ENCODE measurements around the gene NR0B1. TPM values are rescaled to one million over a fixed set of nuclear protein-coding genes. Genes with fewer than 3 reads are reported as not detected.

NR0B1 gene
- total RNA-seq, 2 donors from 2014 or later = not detected

DNA sequence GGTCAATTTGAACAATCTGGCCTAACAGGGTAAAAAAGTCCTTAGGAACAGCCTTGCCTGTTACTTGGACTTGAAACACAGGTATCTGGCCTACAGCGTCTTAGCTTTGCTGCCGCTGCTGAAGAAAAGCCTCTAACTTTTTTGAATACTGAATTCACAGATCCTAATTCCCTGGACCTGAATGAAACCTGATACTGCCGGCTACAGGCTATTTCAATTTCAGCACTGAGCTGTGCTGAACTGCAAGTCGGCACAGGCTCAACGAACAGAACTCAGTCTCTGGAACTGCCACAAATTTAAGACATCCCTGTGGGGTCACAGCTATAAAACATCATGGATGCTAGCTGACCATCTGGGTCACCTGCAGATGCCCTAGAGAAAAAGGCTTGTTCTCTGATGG lies 7.2 kb downstream of the NR0B1 start:
- ATAC-seq (no peak), DNase-seq (ENCODE audit: low spot score) (no peak)
- Mint-ChIP-seq H3K9me3 (peaks cover 2% of the 10 kb centered on the region), H3K4me3 (no peak overlapping the region), H3K27me3 (peaks cover 0 to 9% of the 10 kb centered on the region in 2 donors), H3K4me1 (ENCODE audit: low read depth in 2 of 2) (no peaks in the 10 kb centered on the region), H3K36me3 (no peaks in the 10 kb centered on the region), H3K27ac (no peak overlapping the region)

DNA sequence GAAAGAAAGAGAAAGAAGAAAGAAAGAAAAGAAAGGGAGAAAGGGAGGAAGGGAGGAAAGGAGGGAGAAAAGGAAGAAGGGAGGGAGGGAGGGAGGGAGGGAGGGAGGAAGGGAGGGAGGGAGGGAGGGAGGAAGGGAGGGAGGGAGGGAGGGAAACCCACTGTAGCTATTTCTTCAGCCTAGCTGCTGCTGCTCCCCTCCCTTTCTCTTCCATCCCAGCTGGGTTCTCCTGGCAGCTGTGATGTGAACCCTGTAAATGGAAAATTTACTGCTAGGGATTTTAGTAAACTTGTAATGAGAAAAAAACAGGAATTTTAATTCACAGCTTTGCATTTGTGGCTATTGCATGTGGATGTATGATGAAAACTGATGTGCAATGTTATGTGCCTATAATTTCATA lies 8.0 kb downstream of the NR0B1 start:
- no peak overlapping the region for H3K27ac Mint-ChIP-seq
- H3K9me3 Mint-ChIP-seq = peaks cover 2% of the 10 kb centered on the region
- H3K4me1 Mint-ChIP-seq (ENCODE audit: low read depth in 2 of 2) = no peaks in the 10 kb centered on the region
- DNase-seq (ENCODE audit: low spot score) = no peak
- no peak for ATAC-seq
- no peaks in the 10 kb centered on the region for H3K36me3 Mint-ChIP-seq
- H3K4me3 Mint-ChIP-seq = no peak overlapping the region
- H3K27me3 Mint-ChIP-seq = peaks cover 0 to 7% of the 10 kb centered on the region in 2 donors

DNA sequence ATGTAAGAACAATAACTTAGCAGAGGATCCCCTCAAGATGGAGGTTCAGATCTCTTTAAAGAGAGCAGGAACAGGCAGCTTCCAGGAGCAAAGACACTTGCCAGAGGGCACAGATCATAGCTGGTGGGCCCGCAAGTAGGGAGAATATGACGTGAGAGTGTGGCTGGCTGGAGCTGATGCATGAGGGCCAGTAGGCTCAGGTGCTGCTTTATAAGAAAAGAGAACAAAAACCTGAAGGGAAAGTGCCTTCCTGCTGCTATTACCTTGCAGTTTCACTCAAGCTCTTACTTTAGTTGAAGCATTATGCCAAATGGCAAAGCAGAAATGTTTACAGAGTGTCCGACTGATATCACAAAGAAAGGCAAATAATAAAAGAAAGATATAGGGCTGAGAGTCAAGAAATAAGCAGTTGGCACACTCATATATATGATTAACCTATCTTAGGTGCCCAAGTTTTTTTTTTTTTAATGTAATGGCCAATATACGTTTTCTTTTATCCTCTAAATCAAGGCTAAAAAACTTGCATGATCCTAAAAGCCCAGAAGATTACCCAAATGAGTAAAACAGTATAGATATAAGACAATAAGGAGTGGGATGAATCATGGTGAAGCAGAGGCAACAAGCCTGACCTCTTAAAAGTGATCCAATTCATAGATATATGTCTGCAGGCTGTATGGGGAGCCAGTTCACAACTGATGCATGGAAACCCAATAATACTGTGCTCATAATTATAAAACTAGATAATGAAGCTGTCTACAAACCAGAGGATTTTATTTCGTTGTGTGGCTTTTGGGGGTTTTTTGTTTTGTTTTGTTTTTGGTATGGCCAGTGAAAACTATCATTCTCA lies 12.6 kb downstream of the NR0B1 start:
- Mint-ChIP-seq H3K9me3 (peaks cover 2% of the 10 kb centered on the region), H3K27me3 (peaks cover 0 to 9% of the 10 kb centered on the region in 2 donors), H3K36me3 (no peaks in the 10 kb centered on the region), H3K4me3 (no peak overlapping the region), H3K27ac (no peak overlapping the region), H3K4me1 (ENCODE audit: low read depth in 2 of 2) (no peaks in the 10 kb centered on the region)
- ATAC-seq (no peak), DNase-seq (ENCODE audit: low spot score) (no peak)

DNA sequence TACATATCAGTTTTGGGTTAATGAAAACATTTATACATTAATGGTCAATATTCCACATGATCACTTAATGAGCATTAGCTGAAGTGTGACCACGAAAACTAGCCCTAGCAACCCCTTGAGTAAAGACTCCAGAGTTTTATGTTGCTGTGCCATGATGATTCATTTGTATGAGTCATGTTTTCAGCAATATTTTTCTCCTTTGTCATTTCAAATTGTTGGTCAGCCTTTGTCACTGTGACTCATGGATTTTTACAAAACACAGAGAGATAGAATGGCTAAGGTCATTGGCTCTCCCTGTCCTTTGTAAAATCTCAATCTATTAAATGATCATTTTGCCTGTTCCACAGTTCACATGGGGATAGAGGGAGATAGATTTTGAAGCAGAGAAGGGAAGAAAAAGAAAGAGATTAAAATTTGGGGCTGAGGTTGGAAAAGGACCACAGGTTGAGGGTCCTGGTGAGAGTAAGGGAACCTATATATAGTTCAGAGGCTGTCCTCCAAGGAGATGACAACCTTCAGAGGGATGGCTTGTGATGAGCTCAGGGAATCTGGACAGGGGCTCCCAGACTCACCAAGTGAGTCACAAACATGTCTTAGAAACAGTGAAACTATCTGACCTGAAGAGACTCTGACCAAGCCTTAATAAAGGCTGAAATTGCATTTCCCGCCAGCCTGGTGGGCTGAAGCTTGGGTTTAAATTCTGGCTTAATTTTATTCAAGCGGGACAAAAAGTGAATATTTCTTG lies 25.6 kb downstream of the NR0B1 start:
- ATAC-seq (no peak), DNase-seq (ENCODE audit: low spot score) (no peak)
- no peaks in the 10 kb centered on the region for H3K36me3 Mint-ChIP-seq
- no peaks in the 10 kb centered on the region for H3K27me3 Mint-ChIP-seq
- no peaks in the 10 kb centered on the region for H3K9me3 Mint-ChIP-seq
- no peak overlapping the region for H3K27ac Mint-ChIP-seq
- H3K4me3 Mint-ChIP-seq = no peak overlapping the region
- no peaks in the 10 kb centered on the region for H3K4me1 Mint-ChIP-seq (ENCODE audit: low read depth in 2 of 2)

DNA sequence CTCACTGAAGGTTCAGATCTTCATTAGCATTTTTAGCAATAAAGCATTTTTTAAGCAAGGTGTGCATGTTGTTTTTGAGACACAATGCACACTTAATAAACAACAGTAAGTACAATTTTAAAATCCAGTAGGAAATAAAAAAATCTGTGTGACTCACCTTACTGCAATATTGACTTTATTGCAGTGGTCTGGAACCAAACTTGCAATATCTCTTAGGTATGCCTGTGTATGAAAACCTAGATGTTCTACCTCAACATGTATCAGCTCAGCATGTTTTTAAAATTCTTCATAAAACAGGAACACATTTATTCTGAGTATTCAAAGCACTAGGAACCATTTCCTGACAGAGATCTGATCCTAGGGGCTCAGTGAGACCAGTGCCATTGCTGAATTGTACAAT lies 26.7 kb downstream of the NR0B1 start:
- H3K9me3 Mint-ChIP-seq = no peaks in the 10 kb centered on the region
- H3K4me1 Mint-ChIP-seq (ENCODE audit: low read depth in 2 of 2) = no peaks in the 10 kb centered on the region

DNA sequence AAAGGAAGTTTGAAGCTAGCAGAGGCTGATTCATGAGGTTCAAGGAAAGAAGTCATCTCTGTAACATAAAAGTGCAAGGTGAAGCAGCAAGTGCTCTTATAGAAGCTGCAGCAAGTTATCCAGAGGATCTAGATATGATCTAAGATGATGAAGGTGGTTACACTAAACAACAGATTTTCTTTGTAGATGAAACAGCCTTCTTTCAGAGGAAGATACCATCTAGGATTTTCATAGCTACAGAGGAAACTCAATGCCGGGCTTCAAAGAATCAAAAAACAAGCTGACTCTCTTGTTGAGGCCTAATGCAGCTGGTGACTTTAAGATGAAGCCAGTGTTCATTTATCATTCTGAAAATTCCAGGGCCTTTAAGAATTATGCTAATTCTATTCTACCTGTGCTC lies 28.8 kb downstream of the NR0B1 start:
- DNase-seq (ENCODE audit: low spot score) = no peak
- Mint-ChIP-seq H3K4me1 (ENCODE audit: low read depth in 2 of 2) (no peaks in the 10 kb centered on the region), H3K4me3 (no peak overlapping the region), H3K36me3 (no peaks in the 10 kb centered on the region), H3K27ac (no peak overlapping the region), H3K27me3 (no peaks in the 10 kb centered on the region), H3K9me3 (no peaks in the 10 kb centered on the region)
- no peak for ATAC-seq

More for the DNA sequence above, 26.7 kb downstream of the NR0B1 start:
- Mint-ChIP-seq H3K27me3 (no peaks in the 10 kb centered on the region), H3K36me3 (no peaks in the 10 kb centered on the region), H3K27ac (no peak overlapping the region), H3K4me3 (no peak overlapping the region)
- DNase-seq (ENCODE audit: low spot score) (no peak), ATAC-seq (no peak)

DNA sequence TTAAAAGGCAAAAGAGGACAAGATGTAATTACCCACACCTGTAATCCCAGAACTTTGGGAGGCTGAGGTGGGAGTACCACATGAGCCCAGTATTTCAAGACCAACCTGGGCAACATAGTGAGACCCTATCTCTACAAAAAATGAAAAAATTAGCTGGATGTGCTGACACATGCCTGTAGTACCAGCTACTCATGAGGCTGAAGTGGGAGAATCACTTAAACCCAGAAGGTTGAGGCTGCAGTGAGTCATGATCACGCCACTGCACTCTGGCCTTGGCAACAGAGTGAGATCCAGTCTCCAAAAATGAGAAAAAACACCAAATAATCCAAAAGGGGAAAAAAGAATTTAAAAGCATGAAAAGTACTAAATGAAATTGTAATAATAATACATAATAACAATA lies 30.8 kb downstream of the NR0B1 start:
- Mint-ChIP-seq H3K27me3 (peaks cover 0 to 2% of the 10 kb centered on the region in 2 donors), H3K36me3 (no peaks in the 10 kb centered on the region), H3K27ac (no peak overlapping the region), H3K4me1 (ENCODE audit: low read depth in 2 of 2) (no peaks in the 10 kb centered on the region), H3K9me3 (no peaks in the 10 kb centered on the region), H3K4me3 (no peak overlapping the region)
- DNase-seq (ENCODE audit: low spot score) (no peak), ATAC-seq (no peak)

DNA sequence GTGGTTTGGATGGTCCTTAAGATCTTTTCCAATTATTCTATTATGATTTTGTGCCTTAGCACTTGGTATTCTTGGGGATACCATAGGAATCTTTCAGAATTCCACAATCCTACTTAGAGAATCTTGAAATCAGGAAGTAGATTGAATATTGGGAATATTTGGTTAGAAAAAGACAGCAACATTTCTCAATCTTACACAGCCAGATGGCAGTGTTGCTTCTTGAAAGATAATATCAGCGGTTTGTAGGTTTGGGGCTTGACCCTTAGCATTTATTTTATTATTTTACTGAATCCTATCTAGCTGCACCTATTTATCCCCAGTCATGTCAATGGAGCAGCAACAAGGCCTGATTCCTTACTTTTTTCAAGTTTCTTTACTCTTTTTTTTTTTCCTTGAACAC lies 33.7 kb downstream of the NR0B1 start:
- no peaks in the 10 kb centered on the region for H3K36me3 Mint-ChIP-seq
- no peaks in the 10 kb centered on the region for H3K4me1 Mint-ChIP-seq (ENCODE audit: low read depth in 2 of 2)
- no peaks in the 10 kb centered on the region for H3K9me3 Mint-ChIP-seq
- peaks cover 0 to 2% of the 10 kb centered on the region in 2 donors for H3K27me3 Mint-ChIP-seq
- no peak overlapping the region for H3K27ac Mint-ChIP-seq
- ATAC-seq (no peak), DNase-seq (ENCODE audit: low spot score) (no peak)
- no peak overlapping the region for H3K4me3 Mint-ChIP-seq

DNA sequence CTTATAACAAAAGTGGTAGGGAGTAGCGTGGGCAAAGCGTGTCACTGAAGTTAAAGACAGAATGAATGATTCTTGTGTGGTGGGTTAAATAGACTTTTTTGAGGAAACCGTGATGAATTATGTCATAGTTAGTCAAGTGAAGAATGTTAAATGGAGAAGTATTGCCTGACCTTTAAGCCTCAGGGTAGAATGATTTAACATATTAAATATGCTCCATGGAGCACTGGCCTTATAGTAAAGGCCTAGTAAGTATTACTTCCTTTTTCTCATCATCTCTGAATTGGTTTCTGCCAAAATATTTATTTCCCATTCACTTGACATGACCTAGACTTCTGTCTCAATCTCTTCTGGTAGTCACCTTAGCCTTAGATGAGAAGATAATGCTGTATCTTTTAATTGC lies 38.6 kb downstream of the NR0B1 start:
- Mint-ChIP-seq H3K9me3 (peaks cover 5% of the 10 kb centered on the region), H3K36me3 (no peaks in the 10 kb centered on the region), H3K27me3 (peaks cover 0 to 4% of the 10 kb centered on the region in 2 donors), H3K4me3 (no peak overlapping the region), H3K27ac (no peak overlapping the region), H3K4me1 (ENCODE audit: low read depth in 2 of 2) (no peaks in the 10 kb centered on the region)
- ATAC-seq (no peak), DNase-seq (ENCODE audit: low spot score) (no peak)

DNA sequence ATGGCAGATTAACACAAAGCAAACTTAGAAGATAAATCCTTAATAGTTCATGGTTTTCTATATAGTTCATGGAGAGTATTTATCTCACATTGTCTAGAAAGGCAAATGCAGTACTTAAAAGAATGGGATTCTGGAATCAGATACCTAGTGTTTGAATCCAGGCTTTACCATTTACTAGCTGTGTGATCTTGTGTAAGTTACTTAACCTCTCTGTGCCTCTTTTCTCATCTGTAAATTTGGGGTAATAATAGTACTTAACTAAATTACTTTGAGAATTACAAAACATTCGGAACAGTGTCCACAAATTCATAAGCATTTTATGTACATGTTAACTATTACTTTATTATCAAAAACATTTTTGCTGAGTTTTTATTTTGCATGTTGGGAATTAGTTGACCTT lies 46.4 kb downstream of the NR0B1 start:
- no peak for ATAC-seq
- Mint-ChIP-seq H3K27me3 (peaks cover 0 to 3% of the 10 kb centered on the region in 2 donors), H3K36me3 (no peaks in the 10 kb centered on the region), H3K27ac (no peak overlapping the region), H3K9me3 (peaks cover 3% of the 10 kb centered on the region), H3K4me1 (ENCODE audit: low read depth in 2 of 2) (no peaks in the 10 kb centered on the region), H3K4me3 (no peak overlapping the region)
- DNase-seq (ENCODE audit: low spot score) = no peak

DNA sequence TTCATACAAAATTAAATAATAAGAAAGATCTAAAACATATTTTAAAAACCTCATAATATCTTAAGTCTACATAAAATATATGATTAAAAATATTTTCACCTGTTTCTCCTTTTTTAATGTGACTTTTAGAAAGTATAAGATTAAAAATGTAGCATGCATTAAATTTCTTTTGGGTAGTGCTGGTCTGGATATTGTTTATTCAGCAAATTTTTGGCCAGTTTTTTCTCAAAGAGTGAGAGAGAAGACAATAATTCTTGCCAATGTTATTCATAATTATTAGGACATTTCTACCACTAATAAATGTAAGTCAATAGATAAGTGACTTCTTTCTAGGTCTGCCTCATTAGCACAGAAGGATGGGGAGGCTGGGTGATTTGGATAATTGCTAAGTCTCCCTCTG lies 48.2 kb downstream of the NR0B1 start:
- no peak for DNase-seq (ENCODE audit: low spot score)
- no peaks in the 10 kb centered on the region for H3K36me3 Mint-ChIP-seq
- peaks cover 0 to 3% of the 10 kb centered on the region in 2 donors for H3K27me3 Mint-ChIP-seq
- H3K4me1 Mint-ChIP-seq (ENCODE audit: low read depth in 2 of 2) = no peaks in the 10 kb centered on the region
- no peak overlapping the region for H3K4me3 Mint-ChIP-seq
- H3K9me3 Mint-ChIP-seq = peaks cover 6% of the 10 kb centered on the region
- no peak for ATAC-seq
- H3K27ac Mint-ChIP-seq = no peak overlapping the region

DNA sequence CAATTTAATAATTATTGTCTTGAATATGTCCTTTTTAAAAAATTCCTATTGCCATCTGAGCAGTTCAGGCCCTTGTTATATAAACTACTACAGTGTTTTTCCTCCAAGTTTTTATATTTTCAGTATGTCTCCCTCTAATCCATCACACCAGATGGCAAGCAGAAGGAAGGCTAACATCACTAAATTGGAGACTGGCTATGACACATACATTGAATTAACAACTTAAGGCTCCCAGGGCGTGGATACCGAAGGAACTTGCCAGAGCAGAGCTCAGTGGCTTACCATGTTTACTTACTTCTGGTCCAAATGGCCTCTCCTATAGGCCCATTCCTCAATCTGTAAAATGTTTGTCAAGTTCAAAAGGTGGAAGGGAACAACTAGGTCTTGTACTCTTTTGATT lies 49.3 kb downstream of the NR0B1 start:
- no peaks in the 10 kb centered on the region for H3K4me1 Mint-ChIP-seq (ENCODE audit: low read depth in 2 of 2)
- no peaks in the 10 kb centered on the region for H3K36me3 Mint-ChIP-seq
- no peak overlapping the region for H3K27ac Mint-ChIP-seq
- DNase-seq (ENCODE audit: low spot score) = no peak
- H3K9me3 Mint-ChIP-seq = peaks cover 6% of the 10 kb centered on the region
- H3K4me3 Mint-ChIP-seq = no peak overlapping the region
- H3K27me3 Mint-ChIP-seq = peaks cover 0 to 3% of the 10 kb centered on the region in 2 donors
- no peak for ATAC-seq
